K562 (cell line): ENCODE data around the gene TMEM139. TPM values are rescaled to one million over a fixed set of nuclear protein-coding genes. Genes with fewer than 3 reads are reported as not detected.

Source experiments
- ATAC-seq: fragments of 200-7000 bp; cut with Tn5 transposase; 3 replicates; pipeline ENCODE4 v1.9.1; 2020; ENCODE audit warnings: moderate library complexity
- BruUV-seq: library from RNA; stranded (reverse); fragments of 400-500 nt; replicated peaks from 2 replicates; lab custom pipeline; 2021; lab: Mats Ljungman, UMichigan
- CTCF ChIA-PET: fragments of 300-600 bp; formaldehyde crosslinking; extraction: SDS; loops from one replicate; lab custom pipeline; 2021; ENCODE audit warnings: low intra/inter-chr PET ratio; lab: Yijun Ruan, JAX
- POLR2A ChIA-PET: fragments of 300-600, 350-650 bp; sonication (Branson Sonifier 250); formaldehyde crosslinking; extraction: SDS; loops from one replicate; lab custom pipeline; 2021; ENCODE audit warnings: antibody characterized with exemption, inconsistent platforms; lab: Yijun Ruan, JAX
- DNase-seq, 4 experiments: peaks; one replicate each; pipeline versions ENCODE4 v3.0.0 to v3.0.0-alpha.2; 2011 to 2018; ENCODE audit warnings: low spot score in 3 of 4, mixed read lengths in 3 of 4; ENCODE audit errors: extremely low read depth in 1 of 4
- FAIRE-seq: peaks from 2 replicates; lab custom pipeline; 2011; peaks lifted over from hg19 to GRCh38; lab: Jason Lieb, UNC
- H2AFZ ChIP-seq: 2 replicates; pipeline ENCODE4 v1.6.0; 2011; ENCODE audit warnings: low read depth, low read length, control low read depth, inconsistent platforms
- H3K27ac ChIP-seq: fragments of 200-600 bp; 3 replicates; pipeline ENCODE4 v1.8.0; 2011; ENCODE audit warnings: low read depth, mild to moderate bottlenecking, control low read depth, inconsistent platforms, low read length, moderate library complexity, mixed read lengths; ENCODE audit errors: extremely low read depth
- H3K27me3 ChIP-seq, 2 experiments: fragments of 300-600 bp in 1 of 2; 2 replicates in 1 of 2; 3 replicates in 1 of 2; pipeline versions ENCODE4 v1.6.0 to v1.8.0; 2011; ENCODE audit warnings: inconsistent platforms in 2 of 2, low read length in 2 of 2, mild to moderate bottlenecking in 1 of 2, mixed read lengths in 1 of 2, moderate library complexity in 1 of 2; ENCODE audit not compliant: control insufficient read depth in 2 of 2, insufficient read depth in 2 of 2
- H3K36me3 ChIP-seq: fragments of 300-600 bp; 3 replicates; pipeline ENCODE4 v1.8.0; 2011; ENCODE audit warnings: mild to moderate bottlenecking, low read length, inconsistent platforms; ENCODE audit not compliant: control insufficient read depth, insufficient read depth
- H3K4me1 ChIP-seq, 2 experiments: fragments of 200-600 bp in 1 of 2; replicated peaks in 1 of 2; 2 replicates in 1 of 2; 3 replicates in 1 of 2; pipeline versions ENCODE4 v1.5.1 to v1.8.0; 2011; ENCODE audit warnings: inconsistent platforms in 2 of 2, low read length in 2 of 2, mild to moderate bottlenecking in 1 of 2, mixed read lengths in 1 of 2, moderate library complexity in 1 of 2; ENCODE audit not compliant: control insufficient read depth in 2 of 2, insufficient read depth in 2 of 2
- H3K4me2 ChIP-seq: 2 replicates; pipeline ENCODE4 v1.6.1; 2011; ENCODE audit warnings: low read length, control low read depth, inconsistent platforms, mixed read lengths; ENCODE audit not compliant: insufficient read depth
- H3K4me3 ChIP-seq: fragments of 200-600 bp; sonication (generic), shearing (Covaris generic); 2 replicates; pipeline ENCODE4 v1.5.1; 2016; ENCODE audit warnings: control low read depth, inconsistent platforms
- H3K79me2 ChIP-seq: fragments of 200-600 bp; 3 replicates; pipeline ENCODE4 v1.8.0; 2011; ENCODE audit warnings: low read length, inconsistent platforms; ENCODE audit not compliant: control insufficient read depth, insufficient read depth
- H3K9ac ChIP-seq, 2 experiments: 2 replicates each; pipeline versions ENCODE4 v1.6.0 to v1.6.1; 2011; ENCODE audit warnings: low read depth in 2 of 2, low read length in 2 of 2, control low read depth in 1 of 2, inconsistent platforms in 1 of 2, mild to moderate bottlenecking in 1 of 2, mixed read lengths in 1 of 2; ENCODE audit not compliant: insufficient read depth in 1 of 2
- H3K9me1 ChIP-seq: one replicate; pipeline ENCODE4 v1.6.0; 2011; ENCODE audit warnings: inconsistent platforms, mild to moderate bottlenecking, low read length, moderate library complexity; ENCODE audit not compliant: control insufficient read depth, insufficient read depth
- H3K9me3 ChIP-seq: replicated peaks from 2 replicates; pipeline ENCODE4 v1.5.1; 2011; ENCODE audit warnings: low read depth, low read length, inconsistent platforms; ENCODE audit not compliant: control insufficient read depth, insufficient read depth
- H4K20me1 ChIP-seq: replicated peaks from 2 replicates; pipeline ENCODE4 v1.6.1; 2011; ENCODE audit warnings: low read length, inconsistent platforms, mixed read lengths; ENCODE audit not compliant: control insufficient read depth, insufficient read depth
- BCOR ChIP-seq: fragments of 450-650 bp; IDR thresholded peaks from 2 replicates; pipeline ENCODE4 v1.6.1; 2016
- KDM1A ChIP-seq, 2 experiments: fragments of 450-650 bp; IDR thresholded peaks; 2 replicates each; pipeline ENCODE4 v1.6.1; 2016; ENCODE audit warnings: mild to moderate bottlenecking in 2 of 2
- PHF20 ChIP-seq: fragments of 450-650 bp; IDR thresholded peaks from 2 replicates; pipeline ENCODE4 v1.6.1; 2018; ENCODE audit not compliant: partially characterized antibody
- ZBTB40 ChIP-seq, 2 experiments: fragments of 450-650 bp in 1 of 2; sonication (generic) in 1 of 2; formaldehyde crosslinking in 1 of 2; IDR thresholded peaks; 2 replicates each; pipeline versions ENCODE4 v1.7.1 to v1.9.0; 2016 to 2022; ENCODE audit warnings: inconsistent platforms in 1 of 2, mild to moderate bottlenecking in 1 of 2, missing genetic modification reagents in 1 of 2
- WGBS: fragments of 100-300 bp; shearing (Covaris generic); methylation state at CpG from one replicate; pipeline ENCODE4 v1.1.6; 2016; ENCODE audit warnings: low coverage, mixed read lengths; ENCODE audit not compliant: insufficient coverage; ENCODE audit errors: missing lambda C conversion rate; 5-methylcytosine and 5-hydroxymethylcytosine counted together
- in situ Hi-C: fragments of 300-500 bp; cut with MboI; formaldehyde crosslinking; loops from 4 replicates; pipeline ENCODE4 v1.15.0; 2018; ENCODE audit warnings: inconsistent platforms, mixed read lengths
- intact Hi-C: fragments of 100-400 bp; cut with micrococcal nuclease; formaldehyde crosslinking; loops from 2 replicates; pipeline ENCODE4 v1.14.2; 2022
- polyA plus RNA-seq, 8 experiments: library from polyadenylated mRNA; depleted of rRNA in 4 of 8; stranded (reverse) in 5 of 8; unstranded in 3 of 8; fragments of >200 nt; fragmentation: Nextera tagmentation in 2 of 8; fragmentation: Illumina TruSeq in 1 of 8; extraction: Ambion mirVana in 2 of 8; extraction: Trizol in 1 of 8; gene quantifications; 2 replicates each; pipeline versions ENCODE4 v1.2.1 to v1.2.3, GENCODE V29; 2011 to 2014; ENCODE audit warnings: inconsistent platforms in 1 of 8, missing spikeins in 1 of 8
- total RNA-seq, 7 experiments: library from RNA; depleted of rRNA in 6 of 7; stranded (reverse); fragments of >200 nt in 6 of 7; fragmentation: Illumina TruSeq in 2 of 7; extraction: Trizol in 2 of 7; gene quantifications; 2 replicates each; pipeline versions ENCODE4 v1.2.1 to v1.2.3, GENCODE V29; 2011 to 2021; ENCODE audit warnings: low replicate concordance in 1 of 7
- TF ChIP-seq, protein P1 (sequence below): fragments of 250-450 bp; sonication (Bioruptor Pico); IDR thresholded peaks from 2 replicates; pipeline ENCODE4 v1.5.0; 2021
- TF ChIP-seq, protein P2 (sequence below): sonication (generic); formaldehyde crosslinking; IDR thresholded peaks from 2 replicates; pipeline ENCODE4 v1.8.0; 2022; ENCODE audit warnings: missing genetic modification reagents, mild to moderate bottlenecking, moderate library complexity, borderline replicate concordance

The TMEM139 gene
- total and polyA plus RNA-seq, 9 of the 15 experiments (the other 6 are each of a cell fraction or from before 2014, with no cell fraction given), result 0.27 to 1.8 (median 0.79) TPM

GRCh38 chr7:143290293-143290692 lies 5.5 kb downstream of the TMEM139 start:
- H3K9ac ChIP-seq, result peak overlapping the region; percentile 9 to 45; a peak in 2 of 4 replicates
- POLR2A ChIA-PET, result interaction anchor here (0.9 to 1.8 kb wide), 5 partner anchors 11 to 28 kb away, joined by 3 to 6 read pairs (median 5); partner anchors contain the start of gene GSTK1

More at GRCh38 chr7:143290293-143290692, 5.5 kb downstream of the TMEM139 start:
- peaks cover 7% of the 10 kb centered on the region for H3K9me3 ChIP-seq
- TF ChIP-seq, protein P1, sequence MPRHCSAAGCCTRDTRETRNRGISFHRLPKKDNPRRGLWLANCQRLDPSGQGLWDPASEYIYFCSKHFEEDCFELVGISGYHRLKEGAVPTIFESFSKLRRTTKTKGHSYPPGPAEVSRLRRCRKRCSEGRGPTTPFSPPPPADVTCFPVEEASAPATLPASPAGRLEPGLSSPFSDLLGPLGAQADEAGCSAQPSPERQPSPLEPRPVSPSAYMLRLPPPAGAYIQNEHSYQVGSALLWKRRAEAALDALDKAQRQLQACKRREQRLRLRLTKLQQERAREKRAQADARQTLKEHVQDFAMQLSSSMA, result no peak
- TF ChIP-seq BCOR (0 out of 2 replicates have a peak, but pooled peaks have one; percentile 4), ZBTB40 (IDR thresholded peaks at IDR 0.05) (no peak), ZBTB40 (CRISPR knock-in tag; IDR thresholded peaks at IDR 0.05) (peak; percentile 32; the same call in 1 of the 2 replicates), KDM1A (IDR thresholded peaks at IDR 0.05) (0 out of 4 replicates have a peak, but pooled peaks of 1 of the 2 experiments have one; percentile 4), PHF20 (no peak)
- TF ChIP-seq, protein P2, sequence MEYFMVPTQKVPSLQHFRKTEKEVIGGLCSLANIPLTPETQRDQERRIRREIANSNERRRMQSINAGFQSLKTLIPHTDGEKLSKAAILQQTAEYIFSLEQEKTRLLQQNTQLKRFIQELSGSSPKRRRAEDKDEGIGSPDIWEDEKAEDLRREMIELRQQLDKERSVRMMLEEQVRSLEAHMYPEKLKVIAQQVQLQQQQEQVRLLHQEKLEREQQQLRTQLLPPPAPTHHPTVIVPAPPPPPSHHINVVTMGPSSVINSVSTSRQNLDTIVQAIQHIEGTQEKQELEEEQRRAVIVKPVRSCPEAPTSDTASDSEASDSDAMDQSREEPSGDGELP, result peak; percentile 23; the same call in 1 of the 2 replicates
- H3K4me2 ChIP-seq, result peak overlapping the region; percentile 47
- peak overlapping the region; percentile 0; the same call in 1 of the 2 replicates for H3K4me3 ChIP-seq
- peaks cover 20 to 23% of the 10 kb centered on the region in 2 experiments; a peak in 4 of 5 replicates for H3K4me1 ChIP-seq
- WGBS, result 68% methylated on average over 4 of the region's 4 CpGs
- intact Hi-C loops (no loop called here), in situ Hi-C loops (no loop called here)
- no peaks in the 10 kb centered on the region for H3K27me3 ChIP-seq
- H3K79me2 ChIP-seq, result peaks cover 44% of the 10 kb centered on the region
- H3K27ac ChIP-seq, result no peak overlapping the region; the same call in 2 of the 3 replicates
- no peak for ATAC-seq
- CTCF ChIA-PET, result no interaction called here
- no peaks in the 10 kb centered on the region; the same call in 1 of the 2 replicates for H4K20me1 ChIP-seq
- no peak for DNase-seq
- peaks cover 4% of the 10 kb centered on the region for H3K9me1 ChIP-seq
- no TSS peak for BruUV-seq
- H3K36me3 ChIP-seq, result peaks cover 58% of the 10 kb centered on the region
- no peak overlapping the region for H2AFZ ChIP-seq
- FAIRE-seq, result no peak
